Smooth muscle cell (in vitro differentiated cells): ENCODE data around the gene AKAP13. TPM values are rescaled to one million over a fixed set of nuclear protein-coding genes. Genes with fewer than 3 reads are reported as not detected.

Experiments used
- DNase-seq: peaks from one replicate; lab custom pipeline; 2025; ENCODE audit not compliant: unreplicated experiment; lab: John Stamatoyannopoulos, UW
- H2AFZ ChIP-seq: fragments of 200-600 bp; sonication (generic); 2 replicates; pipeline ENCODE4 v1.6.0; 2016; ENCODE audit warnings: antibody characterized with exemption, low read depth, mild to moderate bottlenecking
- H3F3A ChIP-seq: fragments of 200-600 bp; sonication (generic); 2 replicates; pipeline ENCODE4 v1.6.0; 2017; ENCODE audit warnings: antibody characterized with exemption, low read depth
- H3K27ac ChIP-seq: fragments of 200-600 bp; sonication (generic); 2 replicates; pipeline ENCODE4 v1.5.1; 2016; ENCODE audit warnings: low read depth, mild to moderate bottlenecking
- H3K27me3 ChIP-seq: fragments of 200-600 bp; sonication (generic); 2 replicates; pipeline ENCODE4 v1.6.1; 2016; ENCODE audit warnings: low read depth, mild to moderate bottlenecking
- H3K36me3 ChIP-seq: fragments of 200-600 bp; sonication (generic); 2 replicates; pipeline ENCODE4 v1.5.1; 2016; ENCODE audit warnings: low read depth
- H3K4me1 ChIP-seq: fragments of 200-600 bp; sonication (generic); 2 replicates; pipeline ENCODE4 v1.5.1; 2016; ENCODE audit warnings: low read depth
- H3K4me2 ChIP-seq: fragments of 200-600 bp; sonication (generic); 2 replicates; pipeline ENCODE4 v1.6.0; 2016; ENCODE audit warnings: mild to moderate bottlenecking
- H3K4me3 ChIP-seq: fragments of 200-600 bp; sonication (generic); 2 replicates; pipeline ENCODE4 v1.5.1; 2016; ENCODE audit warnings: mild to moderate bottlenecking
- H3K79me2 ChIP-seq: fragments of 200-600 bp; sonication (generic); 2 replicates; pipeline ENCODE4 v1.6.0; 2016; ENCODE audit warnings: low read depth, mild to moderate bottlenecking
- H3K9ac ChIP-seq: fragments of 200-600 bp; sonication (generic); 2 replicates; pipeline ENCODE4 v1.6.0; 2016; ENCODE audit warnings: low read depth
- H3K9me3 ChIP-seq: fragments of 200-600 bp; sonication (generic); replicated peaks from 2 replicates; pipeline ENCODE4 v1.5.1; 2016; ENCODE audit warnings: low read depth
- H4K20me1 ChIP-seq: fragments of 200-600 bp; sonication (generic); 2 replicates; pipeline ENCODE4 v1.6.0; 2016; ENCODE audit warnings: low read depth
- WGBS: methylation state at CpG from one replicate; pipeline ENCODE4 v1.1.7; 2016; ENCODE audit warnings: low lambda C conversion rate; 5-methylcytosine and 5-hydroxymethylcytosine counted together
- polyA plus RNA-seq: library from polyadenylated mRNA; unstranded; fragments of >200 nt; fragmentation: Nextera tagmentation; extraction: Ambion mirVana; gene quantifications from 2 replicates; pipeline ENCODE4 v1.2.1, GENCODE V29; 2016
- total RNA-seq: library from RNA; depleted of rRNA; stranded (reverse); fragments of >200 nt; gene quantifications from 2 replicates; pipeline ENCODE4 v1.2.3, GENCODE V29; 2014
- TF ChIP-seq, protein P1 (sequence below): fragments of 200-600 bp; sonication (generic); IDR thresholded peaks from 2 replicates; pipeline ENCODE4 v1.5.1; 2017; ENCODE audit warnings: borderline replicate concordance, mild to moderate bottlenecking, antibody characterized with exemption; ENCODE audit not compliant: insufficient read depth, poor library complexity, severe bottlenecking

The AKAP13 gene
- total and polyA plus RNA-seq, 2 experiments from 2014 or later = 43.3 to 63.5 TPM

DNA sequence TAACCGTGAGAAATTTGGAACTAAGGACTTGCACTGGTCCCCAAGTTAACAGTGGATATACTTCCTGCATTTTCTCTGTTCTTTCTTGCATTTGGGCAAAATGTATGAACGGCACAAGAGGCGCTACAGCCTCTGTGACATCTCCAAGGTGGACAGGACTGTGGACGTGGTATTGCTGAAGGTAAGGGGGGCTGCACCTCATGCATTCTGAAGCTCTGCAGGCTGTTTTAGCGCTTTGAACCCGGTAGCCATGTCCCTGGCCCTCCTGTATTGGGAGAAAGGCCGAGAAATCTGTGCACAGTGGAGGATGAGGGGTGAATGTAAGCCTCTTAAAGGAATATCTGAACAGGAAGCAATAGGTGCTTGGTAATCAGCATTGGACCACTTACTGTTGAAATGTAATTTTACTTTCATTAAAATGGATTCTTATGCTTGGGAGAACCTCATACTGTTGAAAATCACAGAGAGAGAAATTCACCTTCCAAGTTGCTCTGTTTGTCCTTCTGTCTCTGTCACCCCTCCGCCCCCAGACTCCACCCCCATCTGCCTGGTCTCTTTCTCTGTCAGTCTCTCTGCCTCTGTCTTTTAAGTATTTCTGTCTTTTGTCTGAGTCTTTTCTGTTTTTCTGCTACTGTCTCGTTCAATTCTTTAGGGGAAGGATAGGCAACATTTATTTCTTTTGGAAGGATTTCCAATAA lies 239.7 kb downstream of the AKAP13 start:
- Histone ChIP-seq H3K9me3 (no peaks in the 10 kb centered on the region), H3K36me3 (no peaks in the 10 kb centered on the region), H3K27ac (peak overlapping the region; percentile 97), H3K9ac (peak overlapping the region; percentile 92), H3F3A (peaks cover 44% of the 10 kb centered on the region), H3K79me2 (peaks cover 59% of the 10 kb centered on the region), H3K4me3 (peak overlapping the region; percentile 52), H3K4me1 (peaks cover 77% of the 10 kb centered on the region), H4K20me1 (no peaks in the 10 kb centered on the region), H2AFZ (no peak overlapping the region), H3K27me3 (no peaks in the 10 kb centered on the region), H3K4me2 (peak overlapping the region; percentile 87)
- no peak for DNase-seq
- TF ChIP-seq, protein P1, sequence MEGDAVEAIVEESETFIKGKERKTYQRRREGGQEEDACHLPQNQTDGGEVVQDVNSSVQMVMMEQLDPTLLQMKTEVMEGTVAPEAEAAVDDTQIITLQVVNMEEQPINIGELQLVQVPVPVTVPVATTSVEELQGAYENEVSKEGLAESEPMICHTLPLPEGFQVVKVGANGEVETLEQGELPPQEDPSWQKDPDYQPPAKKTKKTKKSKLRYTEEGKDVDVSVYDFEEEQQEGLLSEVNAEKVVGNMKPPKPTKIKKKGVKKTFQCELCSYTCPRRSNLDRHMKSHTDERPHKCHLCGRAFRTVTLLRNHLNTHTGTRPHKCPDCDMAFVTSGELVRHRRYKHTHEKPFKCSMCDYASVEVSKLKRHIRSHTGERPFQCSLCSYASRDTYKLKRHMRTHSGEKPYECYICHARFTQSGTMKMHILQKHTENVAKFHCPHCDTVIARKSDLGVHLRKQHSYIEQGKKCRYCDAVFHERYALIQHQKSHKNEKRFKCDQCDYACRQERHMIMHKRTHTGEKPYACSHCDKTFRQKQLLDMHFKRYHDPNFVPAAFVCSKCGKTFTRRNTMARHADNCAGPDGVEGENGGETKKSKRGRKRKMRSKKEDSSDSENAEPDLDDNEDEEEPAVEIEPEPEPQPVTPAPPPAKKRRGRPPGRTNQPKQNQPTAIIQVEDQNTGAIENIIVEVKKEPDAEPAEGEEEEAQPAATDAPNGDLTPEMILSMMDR = no peak
- WGBS = 66% methylated on average over 9 of the region's 9 CpGs

- Histone ChIP-seq H3K4me2 (peak overlapping the region; percentile 87), H2AFZ (no peak overlapping the region), H3K27me3 (no peaks in the 10 kb centered on the region), H3K4me1 (peaks cover 77% of the 10 kb centered on the region), H3K36me3 (no peaks in the 10 kb centered on the region), H3K27ac (peak overlapping the region; percentile 97), H3K4me3 (peak overlapping the region; percentile 52), H3K79me2 (peaks cover 63% of the 10 kb centered on the region), H3K9ac (peak overlapping the region; percentile 92), H3F3A (peaks cover 44% of the 10 kb centered on the region), H4K20me1 (no peaks in the 10 kb centered on the region), H3K9me3 (no peaks in the 10 kb centered on the region)
- TF ChIP-seq, protein P1 = no peak
- WGBS = 16% methylated on average over 3 of the region's 3 CpGs
- no peak for DNase-seq
These were observed 240.3 kb downstream of the AKAP13 start for GRCh38 chr15:85620690-85621049.

DNA sequence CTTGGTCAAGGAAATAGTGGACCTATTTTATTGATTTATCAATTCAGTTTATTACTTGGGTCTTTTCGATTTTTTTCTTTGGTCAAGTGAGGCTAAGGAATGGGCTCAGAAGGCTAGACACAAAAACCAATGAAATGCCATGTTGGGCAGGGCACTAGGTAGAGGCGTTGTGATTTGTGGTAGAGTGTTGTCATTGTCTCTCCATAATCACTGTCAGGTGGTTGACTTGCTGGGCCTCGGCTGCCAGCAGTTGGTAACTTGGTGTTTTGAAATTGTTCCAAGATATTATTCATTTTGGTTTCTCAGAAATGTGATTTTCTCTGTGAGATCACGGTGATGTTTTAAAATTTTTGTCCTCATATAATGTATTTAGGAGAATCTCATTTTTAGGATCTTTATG lies 240.7 kb downstream of the AKAP13 start:
- Histone ChIP-seq H3K4me3 (peak overlapping the region; percentile 52), H3K9ac (peak overlapping the region; percentile 92), H3F3A (peaks cover 43% of the 10 kb centered on the region), H3K9me3 (no peaks in the 10 kb centered on the region), H2AFZ (no peak overlapping the region), H4K20me1 (no peaks in the 10 kb centered on the region), H3K79me2 (peaks cover 63% of the 10 kb centered on the region), H3K36me3 (no peaks in the 10 kb centered on the region), H3K4me1 (peaks cover 77% of the 10 kb centered on the region), H3K27me3 (no peaks in the 10 kb centered on the region), H3K4me2 (peak overlapping the region; percentile 87), H3K27ac (peak overlapping the region; percentile 97)
- TF ChIP-seq, protein P1 = no peak
- 71% methylated on average over 4 of the region's 4 CpGs for WGBS
- no peak for DNase-seq

- DNase-seq = no peak
- Histone ChIP-seq H2AFZ (no peak overlapping the region), H3K4me1 (peaks cover 76% of the 10 kb centered on the region), H3K9ac (peak overlapping the region; percentile 92), H3K79me2 (peaks cover 64% of the 10 kb centered on the region), H3K36me3 (no peaks in the 10 kb centered on the region), H3K9me3 (no peaks in the 10 kb centered on the region), H3F3A (peaks cover 44% of the 10 kb centered on the region), H3K27me3 (no peaks in the 10 kb centered on the region), H3K4me2 (peak overlapping the region; percentile 87), H4K20me1 (no peaks in the 10 kb centered on the region), H3K27ac (peak overlapping the region; percentile 97), H3K4me3 (peak overlapping the region; percentile 52)
- WGBS = 30% methylated on average over 6 of the region's 6 CpGs
- TF ChIP-seq, protein P1 = no peak
These were observed 241.9 kb downstream of the AKAP13 start for GRCh38 chr15:85622221-85622831.
